Adipose tissue (tissue), 3 donors: Measurements from ENCODE around the gene TBC1D12. TPM values are rescaled to one million over a fixed set of nuclear protein-coding genes. Genes with fewer than 3 reads are reported as not detected.

Experiments
- polyA plus RNA-seq, 3 donors: library from polyadenylated mRNA; stranded (reverse); fragments of 200-250 nt; gene quantifications; one replicate each; pipeline ENCODE4 v1.2.3, GENCODE V29; 2013
- donor health status: healthy with polysubstance abuse.
- donor health status: Bipolar disorder and iron deficiency.
- donor health status: healthy.

The TBC1D12 gene
- polyA plus RNA-seq, 3 donors: 2.9 to 7.6 (median 4.1) TPM

Other genes starting within 250 kb of the TBC1D12 start
- gene NOC3L, start 39.6 kb upstream of the TBC1D12 start, polyA plus RNA-seq: 1 to 10 TPM; 3.3 to 8.8 (median 5.6) TPM
- gene HELLS, start 143.2 kb downstream of the TBC1D12 start, polyA plus RNA-seq: 1 to 10 TPM in 1 of 3 donors, under 1 TPM in 2; 0.56 to 1.3 (median 0.58) TPM